GM12878 (cell line): ENCODE results near the gene SINHCAF. TPM values are rescaled to one million over a fixed set of nuclear protein-coding genes. Genes with fewer than 3 reads are reported as not detected.

Experiments
- CBFB ChIP-seq: IDR thresholded peaks from 2 replicates; pipeline ENCODE4 v1.6.1; 2016; ENCODE audit warnings: antibody characterized with exemption, low read depth
- DPF2 ChIP-seq: fragments of 450-650 bp; IDR thresholded peaks from 2 replicates; pipeline ENCODE4 v1.6.1; 2017; ENCODE audit warnings: mild to moderate bottlenecking
- EED ChIP-seq: sonication (generic); IDR thresholded peaks from 2 replicates; pipeline ENCODE4 v1.6.1; 2016; ENCODE audit warnings: antibody characterized with exemption, low read depth
- EGR1 ChIP-seq, 2 experiments: IDR thresholded peaks; 1 replicate in 1 of 2; 2 replicates in 1 of 2; pipeline ENCODE4 v1.6.1; 2011 to 2012; ENCODE audit warnings: low read depth in 2 of 2, low read length in 2 of 2, borderline replicate concordance in 1 of 2, mild to moderate bottlenecking in 1 of 2, moderate library complexity in 1 of 2
- EZH2 ChIP-seq: IDR thresholded peaks from 2 replicates; pipeline ENCODE4 v1.6.1; 2012; ENCODE audit warnings: low read depth, mild to moderate bottlenecking, control low read depth, inconsistent platforms, low read length, borderline replicate concordance; ENCODE audit not compliant: control insufficient read depth
- FOXK2 ChIP-seq: fragments of 450-650 bp; IDR thresholded peaks from 2 replicates; pipeline ENCODE4 v1.6.1; 2017; ENCODE audit warnings: mild to moderate bottlenecking, moderate library complexity
- FOXM1 ChIP-seq: IDR thresholded peaks from 2 replicates; pipeline ENCODE4 v1.6.1; 2012; ENCODE audit warnings: low read depth, mild to moderate bottlenecking, inconsistent platforms, low read length, moderate library complexity
- HCFC1 ChIP-seq: fragments of 150-350 bp; IDR thresholded peaks from 2 replicates; pipeline ENCODE4 v1.6.1; 2014; ENCODE audit warnings: low read length
- KAT2A ChIP-seq: conservative IDR thresholded peaks from 2 replicates; pipeline ENCODE4 v1.6.1; 2011; ENCODE audit warnings: low read depth, low read length; ENCODE audit not compliant: control insufficient read depth
- LARP7 ChIP-seq: fragments of 450-650 bp; IDR thresholded peaks from 2 replicates; pipeline ENCODE4 v1.6.1; 2017; ENCODE audit warnings: mild to moderate bottlenecking
- MTA2 ChIP-seq: fragments of 450-650 bp; IDR thresholded peaks from 2 replicates; pipeline ENCODE4 v1.6.1; 2016; ENCODE audit warnings: low read depth, mild to moderate bottlenecking, moderate library complexity
- MXI1 ChIP-seq: fragments of 150-350 bp; IDR thresholded peaks from 2 replicates; pipeline ENCODE4 v1.6.1; 2011; ENCODE audit warnings: low read depth, mild to moderate bottlenecking, inconsistent platforms, low read length, improper control_type of control experiment
- MYB ChIP-seq: fragments of 150-350 bp; IDR thresholded peaks from 2 replicates; pipeline ENCODE4 v1.6.1; 2014; ENCODE audit warnings: mild to moderate bottlenecking, low read depth, low read length, borderline replicate concordance
- NBN ChIP-seq: fragments of 450-650 bp; IDR thresholded peaks from 2 replicates; pipeline ENCODE4 v1.6.1; 2016
- PAX8 ChIP-seq: fragments of 450-650 bp; IDR thresholded peaks from 2 replicates; pipeline ENCODE4 v1.6.1; 2017; ENCODE audit warnings: mild to moderate bottlenecking, moderate library complexity
- RBBP5 ChIP-seq: fragments of 200-600 bp; sonication (generic); conservative IDR thresholded peaks from 2 replicates; pipeline ENCODE4 v1.6.1; 2016
- SMARCA5 ChIP-seq: fragments of 450-650 bp; IDR thresholded peaks from 2 replicates; pipeline ENCODE4 v1.6.1; 2017; ENCODE audit warnings: mild to moderate bottlenecking
- SMC3 ChIP-seq: IDR thresholded peaks from 2 replicates; pipeline ENCODE4 v1.6.1; 2011; ENCODE audit warnings: low read length, improper control_type of control experiment, borderline replicate concordance
- SP1 ChIP-seq: IDR thresholded peaks from one replicate; pipeline ENCODE4 v1.6.1; 2011; ENCODE audit warnings: low read depth, low read length
- SUPT20H ChIP-seq: IDR thresholded peaks from 2 replicates; pipeline ENCODE4 v1.6.1; 2011; ENCODE audit warnings: low read depth, mild to moderate bottlenecking, low read length, moderate library complexity, borderline replicate concordance; ENCODE audit not compliant: control insufficient read depth
- ZNF217 ChIP-seq: fragments of 450-650 bp; IDR thresholded peaks from 2 replicates; pipeline ENCODE4 v1.6.1; 2017; ENCODE audit warnings: antibody characterized with exemption, mild to moderate bottlenecking
- polyA plus RNA-seq, 11 experiments: library from polyadenylated mRNA; depleted of rRNA in 4 of 11; unstranded in 6 of 11; stranded (reverse) in 5 of 11; fragments of >200 nt; fragmentation: Nextera tagmentation in 4 of 11; fragmentation: Illumina TruSeq in 1 of 11; extraction: Ambion mirVana in 4 of 11; extraction: Trizol in 1 of 11; gene quantifications; 1 replicate in 1 of 11; 2 replicates in 10 of 11; pipeline versions ENCODE4 v1.2.1 to v1.2.3, GENCODE V29; 2011 to 2016; ENCODE audit warnings: inconsistent platforms in 2 of 11, missing spikeins in 2 of 11, low read depth in 1 of 11
- total RNA-seq, 4 experiments: library from RNA; depleted of rRNA in 3 of 4; stranded (reverse); fragments of >200 nt in 3 of 4; fragmentation: Illumina TruSeq in 1 of 4; extraction: Trizol in 1 of 4; gene quantifications; 2 replicates each; pipeline versions ENCODE4 v1.2.1 to v1.2.3, GENCODE V29; 2013 to 2021
- TF ChIP-seq, protein P1 (sequence below): IDR thresholded peaks from 2 replicates; pipeline ENCODE4 v1.6.1; 2012; ENCODE audit warnings: low read depth, low read length, improper control_type of control experiment
- TF ChIP-seq, protein P2 (sequence below): fragments of 450-650 bp; conservative IDR thresholded peaks from 2 replicates; pipeline ENCODE4 v1.6.1; 2017; ENCODE audit warnings: mild to moderate bottlenecking, moderate library complexity
- TF ChIP-seq, protein P3 (sequence below): fragments of 150-350 bp; IDR thresholded peaks from 2 replicates; pipeline ENCODE4 v1.6.1; 2016; ENCODE audit warnings: low read depth, low read length
- TF ChIP-seq, protein P4 (sequence below): fragments of 150-350 bp; IDR thresholded peaks from 2 replicates; pipeline ENCODE4 v1.6.1; 2014; ENCODE audit warnings: mild to moderate bottlenecking, low read depth, low read length
- TF ChIP-seq, protein P5 (sequence below): IDR thresholded peaks from 2 replicates; pipeline ENCODE4 v1.6.1; 2011; ENCODE audit warnings: low read depth, mild to moderate bottlenecking, low read length, moderate library complexity, borderline replicate concordance; ENCODE audit errors: extremely low read depth

SINHCAF gene
- total and polyA plus RNA-seq, 10 of the 15 experiments (the other 5 are each of a cell fraction or from before 2014, with no cell fraction given): 60.4 to 156 (median 90.3) TPM

GRCh38 chr12:31236998-31237637, 88.8 kb downstream of the SINHCAF start (continued):
- TF ChIP-seq, protein P1, sequence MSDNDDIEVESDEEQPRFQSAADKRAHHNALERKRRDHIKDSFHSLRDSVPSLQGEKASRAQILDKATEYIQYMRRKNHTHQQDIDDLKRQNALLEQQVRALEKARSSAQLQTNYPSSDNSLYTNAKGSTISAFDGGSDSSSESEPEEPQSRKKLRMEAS: no peak
- TF ChIP-seq KAT2A (no peak), MTA2 (peak; percentile 69; the same call in 1 of the 2 replicates), SMC3 (no peak), MYB (no peak), RBBP5 (no peak), HCFC1 (no peak), SUPT20H (no peak), MXI1 (no peak), FOXK2 (no peak), SMARCA5 (no peak), PAX8 (no peak), EGR1 (IDR thresholded peaks at IDR 0.05; ENCODE audit: borderline replicate concordance in 1 of 2, low read depth in 2 of 2, low read length in 2 of 2) (no peak), DPF2 (0 out of 2 replicates have a peak, but pooled peaks have one; percentile 29), CBFB (no peak), ZNF217 (0 out of 2 replicates have a peak, but pooled peaks have one; percentile 46), NBN (no peak), LARP7 (no peak), EZH2 (no peak), SP1 (no peak), EED (peak; percentile 59; the same call in 1 of the 2 replicates), FOXM1 (no peak)
- TF ChIP-seq, protein P2, sequence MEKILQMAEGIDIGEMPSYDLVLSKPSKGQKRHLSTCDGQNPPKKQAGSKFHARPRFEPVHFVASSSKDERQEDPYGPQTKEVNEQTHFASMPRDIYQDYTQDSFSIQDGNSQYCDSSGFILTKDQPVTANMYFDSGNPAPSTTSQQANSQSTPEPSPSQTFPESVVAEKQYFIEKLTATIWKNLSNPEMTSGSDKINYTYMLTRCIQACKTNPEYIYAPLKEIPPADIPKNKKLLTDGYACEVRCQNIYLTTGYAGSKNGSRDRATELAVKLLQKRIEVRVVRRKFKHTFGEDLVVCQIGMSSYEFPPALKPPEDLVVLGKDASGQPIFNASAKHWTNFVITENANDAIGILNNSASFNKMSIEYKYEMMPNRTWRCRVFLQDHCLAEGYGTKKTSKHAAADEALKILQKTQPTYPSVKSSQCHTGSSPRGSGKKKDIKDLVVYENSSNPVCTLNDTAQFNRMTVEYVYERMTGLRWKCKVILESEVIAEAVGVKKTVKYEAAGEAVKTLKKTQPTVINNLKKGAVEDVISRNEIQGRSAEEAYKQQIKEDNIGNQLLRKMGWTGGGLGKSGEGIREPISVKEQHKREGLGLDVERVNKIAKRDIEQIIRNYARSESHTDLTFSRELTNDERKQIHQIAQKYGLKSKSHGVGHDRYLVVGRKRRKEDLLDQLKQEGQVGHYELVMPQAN: no peak
- TF ChIP-seq, protein P3, sequence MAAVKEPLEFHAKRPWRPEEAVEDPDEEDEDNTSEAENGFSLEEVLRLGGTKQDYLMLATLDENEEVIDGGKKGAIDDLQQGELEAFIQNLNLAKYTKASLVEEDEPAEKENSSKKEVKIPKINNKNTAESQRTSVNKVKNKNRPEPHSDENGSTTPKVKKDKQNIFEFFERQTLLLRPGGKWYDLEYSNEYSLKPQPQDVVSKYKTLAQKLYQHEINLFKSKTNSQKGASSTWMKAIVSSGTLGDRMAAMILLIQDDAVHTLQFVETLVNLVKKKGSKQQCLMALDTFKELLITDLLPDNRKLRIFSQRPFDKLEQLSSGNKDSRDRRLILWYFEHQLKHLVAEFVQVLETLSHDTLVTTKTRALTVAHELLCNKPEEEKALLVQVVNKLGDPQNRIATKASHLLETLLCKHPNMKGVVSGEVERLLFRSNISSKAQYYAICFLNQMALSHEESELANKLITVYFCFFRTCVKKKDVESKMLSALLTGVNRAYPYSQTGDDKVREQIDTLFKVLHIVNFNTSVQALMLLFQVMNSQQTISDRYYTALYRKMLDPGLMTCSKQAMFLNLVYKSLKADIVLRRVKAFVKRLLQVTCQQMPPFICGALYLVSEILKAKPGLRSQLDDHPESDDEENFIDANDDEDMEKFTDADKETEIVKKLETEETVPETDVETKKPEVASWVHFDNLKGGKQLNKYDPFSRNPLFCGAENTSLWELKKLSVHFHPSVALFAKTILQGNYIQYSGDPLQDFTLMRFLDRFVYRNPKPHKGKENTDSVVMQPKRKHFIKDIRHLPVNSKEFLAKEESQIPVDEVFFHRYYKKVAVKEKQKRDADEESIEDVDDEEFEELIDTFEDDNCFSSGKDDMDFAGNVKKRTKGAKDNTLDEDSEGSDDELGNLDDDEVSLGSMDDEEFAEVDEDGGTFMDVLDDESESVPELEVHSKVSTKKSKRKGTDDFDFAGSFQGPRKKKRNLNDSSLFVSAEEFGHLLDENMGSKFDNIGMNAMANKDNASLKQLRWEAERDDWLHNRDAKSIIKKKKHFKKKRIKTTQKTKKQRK: no peak
- TF ChIP-seq, protein P4, sequence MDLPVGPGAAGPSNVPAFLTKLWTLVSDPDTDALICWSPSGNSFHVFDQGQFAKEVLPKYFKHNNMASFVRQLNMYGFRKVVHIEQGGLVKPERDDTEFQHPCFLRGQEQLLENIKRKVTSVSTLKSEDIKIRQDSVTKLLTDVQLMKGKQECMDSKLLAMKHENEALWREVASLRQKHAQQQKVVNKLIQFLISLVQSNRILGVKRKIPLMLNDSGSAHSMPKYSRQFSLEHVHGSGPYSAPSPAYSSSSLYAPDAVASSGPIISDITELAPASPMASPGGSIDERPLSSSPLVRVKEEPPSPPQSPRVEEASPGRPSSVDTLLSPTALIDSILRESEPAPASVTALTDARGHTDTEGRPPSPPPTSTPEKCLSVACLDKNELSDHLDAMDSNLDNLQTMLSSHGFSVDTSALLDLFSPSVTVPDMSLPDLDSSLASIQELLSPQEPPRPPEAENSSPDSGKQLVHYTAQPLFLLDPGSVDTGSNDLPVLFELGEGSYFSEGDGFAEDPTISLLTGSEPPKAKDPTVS: no peak
- TF ChIP-seq, protein P5, sequence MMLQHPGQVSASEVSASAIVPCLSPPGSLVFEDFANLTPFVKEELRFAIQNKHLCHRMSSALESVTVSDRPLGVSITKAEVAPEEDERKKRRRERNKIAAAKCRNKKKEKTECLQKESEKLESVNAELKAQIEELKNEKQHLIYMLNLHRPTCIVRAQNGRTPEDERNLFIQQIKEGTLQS: no peak
